ENCODE data around the gene S100A11.

The S100A11 gene

DNA sequence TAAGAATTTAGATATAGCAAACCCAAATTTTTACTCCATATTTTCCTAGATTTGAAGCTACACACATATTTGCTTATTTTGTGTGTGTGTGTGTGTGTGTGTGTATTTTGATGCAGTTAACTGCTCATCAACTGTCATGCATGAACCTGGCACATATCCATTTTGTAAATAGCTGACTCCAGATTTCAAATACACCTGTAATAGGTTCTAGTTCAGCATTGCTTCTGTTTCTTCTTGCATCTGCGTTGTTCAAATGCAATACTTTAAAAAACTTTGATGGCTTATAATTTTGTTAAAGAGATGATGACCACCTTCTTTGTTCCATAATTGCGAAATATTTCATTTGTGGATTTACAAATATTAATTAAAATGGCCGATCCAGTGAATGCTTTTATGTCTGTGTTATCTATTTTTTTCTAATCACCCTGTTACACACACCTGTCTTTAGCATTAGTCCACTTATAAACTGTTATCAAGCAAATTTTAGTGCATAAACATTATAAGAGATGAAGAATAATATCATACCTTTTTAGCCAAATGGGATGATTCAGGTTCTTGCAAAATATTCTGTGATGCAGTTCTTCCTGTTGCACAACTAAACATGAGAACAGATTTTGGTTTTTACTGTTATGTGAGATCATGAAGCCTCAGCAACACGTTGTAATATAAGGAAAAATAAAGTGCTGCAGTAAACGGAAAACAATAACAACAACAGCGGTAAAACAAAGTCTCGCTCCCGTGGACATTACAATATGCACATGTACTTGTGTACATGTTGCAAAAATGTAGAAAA, 12.7 kb upstream of the S100A11 start:
- no peak overlapping the region for H3K9ac ChIP-seq (ENCODE audit: low read length)
- H3K36me3 ChIP-seq (replicated peaks; ENCODE audit: low read depth, low read length), result no peaks in the 10 kb centered on the region
- H4K20me1 ChIP-seq (ENCODE audit: insufficient read depth, low read length), result no peaks in the 10 kb centered on the region
- H3K4me1 ChIP-seq (ENCODE audit: low read length), result peaks cover 16% of the 10 kb centered on the region
- peaks cover 36% of the 10 kb centered on the region for H3K27me3 ChIP-seq (ENCODE audit: low read depth, low read length)
- no peaks in the 10 kb centered on the region for H3K9me3 ChIP-seq (ENCODE audit: insufficient read depth, low read length)
- H3K79me2 ChIP-seq (ENCODE audit: low read length), result no peaks in the 10 kb centered on the region
- no peak overlapping the region for H3K27ac ChIP-seq (ENCODE audit: low read length)
- no peak for TF ChIP-seq EZH2phosphoT487 (IDR thresholded peaks at IDR 0.05; ENCODE audit: low read depth)
- H2AFZ ChIP-seq (ENCODE audit: low read depth, low read length), result no peak overlapping the region
- no peak overlapping the region for H3K4me3 ChIP-seq (ENCODE audit: low read length)
- no peak overlapping the region for H3K4me2 ChIP-seq (ENCODE audit: low read length)

DNA sequence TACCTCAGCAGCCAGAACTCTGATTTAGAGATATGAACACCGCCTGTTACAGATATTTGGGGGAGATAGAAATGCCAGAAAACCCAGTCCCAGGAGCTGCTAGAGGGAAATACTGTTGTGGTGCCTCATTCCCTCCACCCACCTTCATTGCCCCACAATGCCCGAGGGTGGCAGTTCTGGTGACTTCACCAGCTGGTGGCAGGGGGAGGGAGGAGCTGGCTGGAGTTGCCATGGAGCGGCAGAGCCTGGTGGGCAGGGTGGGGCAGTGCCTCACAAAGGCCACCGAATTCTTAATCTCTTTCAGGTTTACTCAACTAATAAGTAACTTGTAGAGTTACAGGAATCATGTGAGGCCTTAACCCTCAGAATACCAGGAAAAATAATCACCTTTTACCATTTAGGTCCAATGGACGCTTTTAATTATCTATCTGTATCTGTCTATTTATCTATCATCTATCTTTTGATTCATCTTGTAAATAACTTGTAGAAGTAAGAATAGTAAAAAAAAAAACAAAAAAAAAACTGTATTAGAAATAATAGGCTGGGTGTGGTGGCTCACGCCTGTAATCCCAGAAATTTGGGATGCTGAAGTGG, 11.7 kb upstream of the S100A11 start:
- H3K9ac ChIP-seq (ENCODE audit: low read length), result peak overlapping the region; percentile 66
- peak overlapping the region; percentile 80 for H3K27ac ChIP-seq (ENCODE audit: low read length)
- peak overlapping the region; percentile 81 for H3K4me2 ChIP-seq (ENCODE audit: low read length)
- peak overlapping the region; percentile 66 for H3K4me3 ChIP-seq (ENCODE audit: low read length)
- peaks cover 26% of the 10 kb centered on the region for H3K27me3 ChIP-seq (ENCODE audit: low read depth, low read length)
- H2AFZ ChIP-seq (ENCODE audit: low read depth, low read length), result peak overlapping the region; percentile 99
- H3K36me3 ChIP-seq (replicated peaks; ENCODE audit: low read depth, low read length), result no peaks in the 10 kb centered on the region
- peaks cover 16% of the 10 kb centered on the region for H3K4me1 ChIP-seq (ENCODE audit: low read length)
- H3K9me3 ChIP-seq (ENCODE audit: insufficient read depth, low read length), result no peaks in the 10 kb centered on the region
- no peaks in the 10 kb centered on the region for H4K20me1 ChIP-seq (ENCODE audit: insufficient read depth, low read length)
- TF ChIP-seq, protein P1, sequence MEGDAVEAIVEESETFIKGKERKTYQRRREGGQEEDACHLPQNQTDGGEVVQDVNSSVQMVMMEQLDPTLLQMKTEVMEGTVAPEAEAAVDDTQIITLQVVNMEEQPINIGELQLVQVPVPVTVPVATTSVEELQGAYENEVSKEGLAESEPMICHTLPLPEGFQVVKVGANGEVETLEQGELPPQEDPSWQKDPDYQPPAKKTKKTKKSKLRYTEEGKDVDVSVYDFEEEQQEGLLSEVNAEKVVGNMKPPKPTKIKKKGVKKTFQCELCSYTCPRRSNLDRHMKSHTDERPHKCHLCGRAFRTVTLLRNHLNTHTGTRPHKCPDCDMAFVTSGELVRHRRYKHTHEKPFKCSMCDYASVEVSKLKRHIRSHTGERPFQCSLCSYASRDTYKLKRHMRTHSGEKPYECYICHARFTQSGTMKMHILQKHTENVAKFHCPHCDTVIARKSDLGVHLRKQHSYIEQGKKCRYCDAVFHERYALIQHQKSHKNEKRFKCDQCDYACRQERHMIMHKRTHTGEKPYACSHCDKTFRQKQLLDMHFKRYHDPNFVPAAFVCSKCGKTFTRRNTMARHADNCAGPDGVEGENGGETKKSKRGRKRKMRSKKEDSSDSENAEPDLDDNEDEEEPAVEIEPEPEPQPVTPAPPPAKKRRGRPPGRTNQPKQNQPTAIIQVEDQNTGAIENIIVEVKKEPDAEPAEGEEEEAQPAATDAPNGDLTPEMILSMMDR (IDR thresholded peaks at IDR 0.05; ENCODE audit: low read depth, low read length), result no peak
- no peak for TF ChIP-seq EZH2phosphoT487 (IDR thresholded peaks at IDR 0.05; ENCODE audit: low read depth)
- H3K79me2 ChIP-seq (ENCODE audit: low read length), result no peaks in the 10 kb centered on the region

DNA sequence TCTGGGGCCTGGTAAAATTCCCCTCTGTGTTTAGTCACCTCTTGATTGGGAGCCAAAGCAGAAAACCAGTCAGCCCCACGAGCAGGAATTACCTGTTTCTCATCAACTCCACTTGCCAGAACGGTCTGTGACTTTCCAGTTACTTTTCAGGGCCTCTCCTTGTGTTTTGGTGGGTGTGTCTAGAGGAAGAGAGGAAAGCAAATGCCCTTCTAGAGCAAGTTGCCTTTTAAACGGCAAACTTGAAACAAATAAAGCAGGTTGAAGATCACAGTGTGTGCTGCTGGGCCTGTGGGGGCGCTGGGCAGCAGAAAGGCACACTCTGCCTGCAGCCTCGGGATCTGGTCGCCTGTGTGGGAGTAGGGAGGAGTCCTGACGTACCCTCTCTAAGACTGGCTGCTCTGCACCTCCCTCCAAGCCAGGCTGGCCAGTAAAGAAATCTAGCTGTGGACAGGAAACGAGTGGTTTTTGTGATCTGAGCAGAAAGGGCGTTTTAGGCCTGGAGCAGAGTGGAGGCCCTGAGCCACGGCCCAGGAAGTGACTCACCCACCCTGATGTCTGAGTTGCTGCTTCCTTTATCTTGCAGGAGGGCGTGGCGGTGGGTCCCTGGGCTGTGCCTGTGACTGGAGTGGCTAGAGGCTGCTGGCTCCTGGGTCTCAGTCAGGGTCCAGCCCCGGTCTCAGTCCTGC, 11.1 kb upstream of the S100A11 start:
- Histone ChIP-seq H3K36me3 (replicated peaks; ENCODE audit: low read depth, low read length) (no peaks in the 10 kb centered on the region), H2AFZ (ENCODE audit: low read depth, low read length) (peak overlapping the region; percentile 99), H3K4me1 (ENCODE audit: low read length) (peaks cover 16% of the 10 kb centered on the region), H3K4me2 (ENCODE audit: low read length) (peak overlapping the region; percentile 81), H3K4me3 (ENCODE audit: low read length) (peak overlapping the region; percentile 66), H3K9ac (ENCODE audit: low read length) (peak overlapping the region; percentile 66), H3K9me3 (ENCODE audit: insufficient read depth, low read length) (no peaks in the 10 kb centered on the region), H3K27ac (ENCODE audit: low read length) (peak overlapping the region; percentile 80), H3K79me2 (ENCODE audit: low read length) (no peaks in the 10 kb centered on the region), H3K27me3 (ENCODE audit: low read depth, low read length) (peaks cover 20% of the 10 kb centered on the region), H4K20me1 (ENCODE audit: insufficient read depth, low read length) (no peaks in the 10 kb centered on the region)
- no peak for TF ChIP-seq EZH2phosphoT487 (IDR thresholded peaks at IDR 0.05; ENCODE audit: low read depth)
- TF ChIP-seq, protein P1 (IDR thresholded peaks at IDR 0.05; ENCODE audit: low read depth, low read length), result peak; percentile 73

DNA sequence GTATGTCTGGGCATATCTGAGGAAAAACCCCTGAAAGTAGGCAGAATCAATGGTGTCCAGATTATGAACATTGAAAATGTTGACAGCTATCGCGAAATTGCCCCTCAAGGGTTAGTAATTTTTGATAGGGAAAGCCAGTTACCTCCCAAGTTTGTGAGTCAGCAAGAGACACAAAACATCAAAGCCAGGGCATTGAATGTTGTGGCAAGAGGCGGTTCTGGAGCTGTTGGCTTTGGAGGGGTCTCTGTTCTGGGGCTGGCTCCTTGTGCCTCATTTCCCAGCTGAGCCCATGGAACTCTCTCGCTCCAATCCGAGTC, 10.6 kb upstream of the S100A11 start:
- no peaks in the 10 kb centered on the region for H3K79me2 ChIP-seq (ENCODE audit: low read length)
- peak overlapping the region; percentile 66; the same call in 1 of the 2 replicates for H3K9ac ChIP-seq (ENCODE audit: low read length)
- H3K36me3 ChIP-seq (replicated peaks; ENCODE audit: low read depth, low read length), result no peaks in the 10 kb centered on the region
- no peaks in the 10 kb centered on the region for H4K20me1 ChIP-seq (ENCODE audit: insufficient read depth, low read length)
- H2AFZ ChIP-seq (ENCODE audit: low read depth, low read length), result peak overlapping the region; percentile 99
- H3K4me3 ChIP-seq (ENCODE audit: low read length), result peak overlapping the region; percentile 66; the same call in 1 of the 2 replicates
- peaks cover 16% of the 10 kb centered on the region for H3K4me1 ChIP-seq (ENCODE audit: low read length)
- H3K9me3 ChIP-seq (ENCODE audit: insufficient read depth, low read length), result no peaks in the 10 kb centered on the region
- peak overlapping the region; percentile 81 for H3K4me2 ChIP-seq (ENCODE audit: low read length)
- H3K27me3 ChIP-seq (ENCODE audit: low read depth, low read length), result peaks cover 21% of the 10 kb centered on the region; the same call in 1 of the 2 replicates
- H3K27ac ChIP-seq (ENCODE audit: low read length), result peak overlapping the region; percentile 80
- TF ChIP-seq, protein P1 (IDR thresholded peaks at IDR 0.05; ENCODE audit: low read depth, low read length), result no peak

Measured in OCI-LY3 (cell line).